HL-60/S4 treated with retinoic acid at 250 ng/mL for 4 days and 3 days (cell line): ENCODE measurements around the gene ADARB2.

Source experiments
- in situ Hi-C: fragments of 300-500 bp; cut with MboI; formaldehyde crosslinking; loops from 2 replicates; pipeline ENCODE4 v1.7.0; 2022; ENCODE audit warnings: low sequenced_read_pairs

The ADARB2 gene

DNA sequence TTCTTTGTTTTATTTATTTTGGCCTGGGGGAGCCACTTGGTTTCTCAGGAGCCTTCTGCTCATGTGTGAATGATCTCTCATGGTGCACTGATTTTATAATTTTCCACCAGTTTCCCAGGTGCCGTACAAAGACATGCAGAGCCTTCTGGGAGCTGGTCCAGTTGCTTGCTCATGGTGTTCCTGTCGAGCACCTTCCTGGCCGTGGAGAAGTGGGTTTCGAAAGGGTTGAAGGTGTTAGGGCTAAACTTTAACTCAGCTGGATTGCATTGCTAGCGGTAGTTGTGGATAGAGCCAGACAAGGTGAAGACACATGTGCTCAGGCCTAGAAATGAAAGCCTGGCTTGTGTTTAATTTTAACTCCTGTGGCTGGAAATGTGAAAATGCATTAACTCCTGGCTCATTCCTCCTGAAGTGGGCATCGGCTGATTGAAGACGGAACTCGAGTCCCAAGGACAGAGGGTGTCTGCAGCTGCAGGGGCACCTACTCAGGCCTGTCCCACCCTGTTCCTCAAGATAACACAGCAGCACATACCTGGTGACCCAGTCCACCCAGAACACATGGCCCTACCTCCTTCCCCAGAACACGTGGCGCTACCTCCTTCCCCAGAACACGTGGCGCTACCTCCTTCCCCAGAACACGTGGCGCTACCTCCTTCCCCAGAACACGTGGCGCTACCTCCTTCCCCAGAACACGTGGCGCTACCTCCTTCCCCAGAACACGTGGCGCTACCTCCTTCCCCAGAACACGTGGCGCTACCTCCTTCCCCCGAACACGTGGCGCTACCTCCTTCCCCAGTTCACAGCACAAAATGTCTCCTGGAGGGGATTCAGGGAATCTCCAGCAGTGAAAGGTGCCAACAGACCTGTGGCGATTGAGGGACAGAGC, 547.9 kb downstream of the ADARB2 start:
- in situ Hi-C loops, result no loop called here

DNA sequence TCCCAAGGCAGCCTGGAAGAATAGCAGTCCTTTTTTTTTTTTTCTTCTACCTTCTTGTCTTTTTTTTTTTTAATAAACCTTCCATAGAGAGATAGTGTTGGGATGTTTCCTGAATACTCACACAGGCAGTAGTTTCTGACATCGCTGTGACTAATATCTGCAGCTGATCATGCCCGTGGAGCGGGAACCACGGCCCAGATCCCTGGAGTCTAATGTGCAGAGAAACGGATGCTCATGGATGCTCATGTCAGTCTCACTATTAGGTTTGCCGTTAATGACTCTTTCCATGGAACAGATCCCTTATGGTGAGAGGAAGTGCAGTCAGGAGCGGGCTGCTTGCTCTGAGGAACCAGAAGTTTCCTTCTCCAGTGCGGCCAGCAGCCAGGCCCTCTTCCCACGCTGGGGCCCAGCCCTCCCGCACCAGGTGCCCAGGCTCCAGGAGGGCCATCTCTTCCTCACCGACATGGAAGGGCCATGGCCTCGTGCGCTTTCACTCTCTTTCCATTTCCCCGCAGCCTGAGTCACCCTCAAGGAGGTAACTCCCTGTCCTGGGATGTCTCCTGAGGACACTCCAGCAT, 548.7 kb downstream of the ADARB2 start:
- in situ Hi-C loops, result no loop called here

DNA sequence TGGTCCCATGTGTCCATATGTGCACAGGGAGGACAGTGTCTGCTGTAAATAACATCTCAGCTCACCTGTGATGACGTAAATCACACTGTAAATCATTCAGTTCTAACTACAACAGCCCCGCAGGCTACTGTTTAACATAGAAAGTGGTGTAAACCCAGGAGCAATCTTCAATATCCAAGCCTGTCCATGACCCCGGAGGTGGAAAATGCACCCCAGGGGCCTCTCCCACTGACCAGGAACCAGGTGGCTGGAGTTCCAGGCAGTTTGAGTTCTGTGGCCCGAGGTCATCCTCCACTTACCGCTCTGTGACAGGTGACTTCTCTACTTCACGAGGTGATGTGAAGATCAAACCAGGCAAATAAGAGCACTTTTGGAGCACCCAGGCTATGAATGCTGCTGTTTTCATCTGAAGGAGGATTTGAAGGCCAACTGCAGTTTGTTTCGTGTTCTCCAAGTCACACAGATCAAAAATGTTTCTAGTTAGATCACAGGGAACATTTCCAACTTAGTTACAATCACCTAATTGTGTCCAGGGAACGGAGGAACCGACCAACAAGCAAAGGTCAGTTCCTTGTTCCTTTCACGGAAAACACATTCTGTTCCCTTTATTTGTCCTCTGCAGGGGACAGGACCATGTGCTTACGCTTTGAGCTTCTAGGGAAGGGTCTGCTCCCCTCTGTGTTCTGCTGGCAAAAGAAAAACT, 549.3 kb downstream of the ADARB2 start:
- in situ Hi-C loops, result no loop called here

DNA sequence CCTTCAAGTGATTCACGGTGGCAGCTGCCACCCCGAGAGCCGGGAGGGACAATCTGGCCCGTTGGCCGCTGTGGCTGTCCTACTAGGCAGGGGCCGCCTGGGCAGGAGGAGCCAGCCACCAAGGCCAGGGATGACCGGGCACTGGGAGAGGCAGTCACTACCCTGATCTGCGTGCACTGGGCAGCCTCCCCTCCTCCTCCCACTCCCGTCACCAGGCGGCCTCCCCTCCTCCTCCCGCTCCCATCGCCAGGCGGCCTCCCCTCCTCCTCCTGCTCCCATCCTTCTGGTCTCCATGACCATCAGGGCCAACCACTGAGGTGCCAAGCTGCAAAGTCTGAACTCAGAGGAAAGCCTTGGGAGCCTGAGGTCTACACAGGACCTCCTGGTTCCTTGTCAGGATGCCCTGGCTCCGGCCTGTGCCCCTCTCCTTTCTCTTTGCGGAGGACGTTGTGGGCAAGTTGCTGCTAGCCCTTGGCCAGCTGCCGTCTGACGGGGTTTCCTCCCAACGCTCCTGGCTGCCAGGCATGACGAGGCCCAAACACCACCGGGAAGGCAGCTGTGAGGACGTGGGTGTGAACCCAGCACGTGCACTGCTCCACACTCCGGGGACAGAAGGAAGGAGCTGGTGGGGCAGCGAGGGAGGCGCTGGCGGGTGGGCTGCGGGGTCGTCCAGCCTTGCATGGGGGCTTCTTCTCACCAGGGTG, 550.0 kb downstream of the ADARB2 start:
- in situ Hi-C loops, result no loop called here

DNA sequence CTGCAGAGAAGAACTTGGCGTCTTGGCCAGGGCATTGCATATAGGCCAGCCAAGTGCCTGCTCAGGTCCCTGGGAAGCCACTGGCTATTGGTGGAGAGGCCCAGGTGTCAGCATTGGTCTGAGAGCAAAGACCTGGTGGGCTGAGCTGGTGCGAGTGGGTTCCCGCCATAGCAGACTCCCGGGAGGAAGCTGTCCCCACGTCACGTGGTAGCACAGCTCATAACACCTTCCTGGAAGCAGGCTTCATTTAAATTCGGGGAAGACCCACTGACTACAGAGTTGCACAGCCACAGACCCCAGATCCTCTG, 550.7 kb downstream of the ADARB2 start:
- in situ Hi-C loops, result no loop called here

DNA sequence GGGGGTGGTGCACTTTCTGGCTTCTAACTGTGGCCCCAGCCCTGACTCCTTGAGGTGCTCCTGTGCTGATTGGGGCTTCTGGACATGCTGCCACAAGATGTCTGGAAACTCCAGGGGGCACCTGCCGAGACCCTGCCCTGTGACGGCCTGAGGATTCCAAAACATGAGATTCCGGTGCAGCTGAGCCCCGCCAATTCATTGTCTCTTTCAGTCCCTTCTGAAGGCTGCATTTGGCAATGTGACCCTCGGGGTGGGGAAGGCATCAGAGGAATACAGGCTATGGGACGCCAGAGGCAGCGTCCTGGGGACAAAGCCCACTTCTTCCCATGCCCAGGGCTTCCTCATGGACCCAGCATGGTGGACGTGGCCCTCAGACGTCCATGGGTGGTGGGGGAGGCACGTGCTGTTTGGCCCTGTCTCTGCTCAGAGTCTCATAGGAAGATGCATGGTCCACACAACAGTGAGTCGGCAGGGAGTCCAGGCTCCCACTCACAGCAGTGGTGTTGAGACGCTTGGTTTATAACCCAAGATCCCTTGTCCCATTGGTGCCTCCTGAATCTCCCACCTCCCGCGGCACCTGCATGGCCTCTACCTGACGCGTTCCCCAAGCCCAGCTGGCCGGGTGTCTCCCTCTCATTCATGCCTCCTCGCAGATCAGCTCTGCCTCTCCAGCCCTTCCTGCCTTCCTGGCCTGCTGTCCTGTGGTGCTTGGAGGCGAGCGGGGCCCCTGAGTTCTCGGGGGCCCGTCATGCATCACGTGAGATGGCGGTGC, 551.2 kb downstream of the ADARB2 start:
- in situ Hi-C loops, result no loop called here

DNA sequence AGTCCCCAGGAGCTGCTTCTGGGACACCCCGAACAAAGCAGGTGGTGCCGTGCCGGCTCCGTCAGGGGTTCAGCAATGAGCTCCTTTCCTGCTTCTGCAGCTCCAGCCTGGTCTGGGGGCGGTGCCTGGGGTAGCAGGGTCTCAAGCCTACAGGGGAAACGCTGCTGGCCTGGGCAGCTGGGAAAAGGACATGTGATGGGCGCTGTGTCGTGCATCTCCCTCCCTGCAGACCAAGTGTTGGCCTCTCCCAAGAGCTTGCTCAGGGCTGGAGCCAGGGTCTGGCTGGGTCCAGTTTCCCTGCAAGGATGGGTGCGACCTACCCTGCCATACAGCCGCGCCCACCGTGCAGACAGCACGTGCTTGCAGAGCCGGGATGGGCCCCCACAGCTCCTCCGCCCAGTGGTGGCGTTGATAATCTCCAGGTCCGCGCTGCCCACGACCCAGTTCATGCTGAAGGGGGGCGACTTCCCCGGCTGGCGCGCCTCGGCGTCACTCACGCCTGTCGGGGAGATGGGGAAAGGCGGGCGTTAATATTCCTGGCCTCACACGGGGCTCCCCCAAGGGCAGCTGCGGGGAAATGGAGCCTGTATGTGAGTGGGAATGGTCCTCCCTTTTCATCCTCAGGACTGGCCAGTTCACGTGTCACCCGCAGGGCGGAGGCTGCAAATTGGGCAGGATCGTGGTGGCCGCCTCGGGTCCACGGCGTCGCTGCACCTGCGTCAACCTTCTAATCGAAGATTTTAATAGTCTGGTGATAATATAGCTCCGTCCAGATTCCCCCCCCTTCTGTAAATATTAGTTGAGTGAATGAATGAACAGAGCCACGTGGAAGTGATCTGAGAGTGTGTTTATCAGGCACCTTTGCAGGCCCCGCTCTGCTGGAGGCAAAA, 552.5 kb downstream of the ADARB2 start:
- in situ Hi-C loops, result no loop called here

DNA sequence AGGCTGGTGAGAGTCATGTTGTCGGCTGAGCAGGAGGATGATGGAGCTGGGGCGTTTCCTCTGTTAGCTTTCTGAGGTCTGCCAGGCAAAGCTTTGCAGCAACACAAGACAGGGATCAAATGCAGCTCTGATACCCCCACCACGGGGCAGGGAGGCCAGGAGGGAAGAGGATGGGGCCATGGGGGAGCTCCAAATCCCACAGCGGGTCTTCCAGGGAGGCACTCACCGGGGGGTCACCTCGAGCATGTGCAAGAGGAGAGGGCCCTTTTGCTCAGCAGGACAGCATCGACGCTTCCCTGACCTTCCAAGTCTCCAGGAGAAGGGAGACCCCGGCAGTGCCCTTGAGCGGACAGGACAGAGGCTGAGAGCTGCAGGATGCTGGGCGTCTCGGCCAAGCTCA, 553.6 kb downstream of the ADARB2 start:
- in situ Hi-C loops, result no loop called here

DNA sequence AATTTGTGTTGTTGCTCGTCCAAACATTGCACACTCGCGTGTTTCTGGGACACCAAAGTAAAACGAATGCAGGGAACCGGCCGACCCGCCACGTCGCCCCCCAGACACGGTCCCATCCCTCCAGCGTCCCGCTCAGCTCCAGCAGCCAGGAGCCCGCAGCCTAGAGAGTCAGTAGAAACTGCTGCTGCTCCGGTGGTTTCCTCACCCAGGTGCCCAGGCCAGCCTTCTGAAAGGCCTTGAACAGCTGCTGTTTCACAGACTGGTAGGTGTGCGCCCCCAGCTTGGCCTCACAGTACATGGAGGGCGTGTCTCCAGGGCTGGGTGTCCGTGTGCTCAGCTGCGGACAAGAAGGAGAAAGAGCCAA, 554.3 kb downstream of the ADARB2 start:
- in situ Hi-C loops, result no loop called here

DNA sequence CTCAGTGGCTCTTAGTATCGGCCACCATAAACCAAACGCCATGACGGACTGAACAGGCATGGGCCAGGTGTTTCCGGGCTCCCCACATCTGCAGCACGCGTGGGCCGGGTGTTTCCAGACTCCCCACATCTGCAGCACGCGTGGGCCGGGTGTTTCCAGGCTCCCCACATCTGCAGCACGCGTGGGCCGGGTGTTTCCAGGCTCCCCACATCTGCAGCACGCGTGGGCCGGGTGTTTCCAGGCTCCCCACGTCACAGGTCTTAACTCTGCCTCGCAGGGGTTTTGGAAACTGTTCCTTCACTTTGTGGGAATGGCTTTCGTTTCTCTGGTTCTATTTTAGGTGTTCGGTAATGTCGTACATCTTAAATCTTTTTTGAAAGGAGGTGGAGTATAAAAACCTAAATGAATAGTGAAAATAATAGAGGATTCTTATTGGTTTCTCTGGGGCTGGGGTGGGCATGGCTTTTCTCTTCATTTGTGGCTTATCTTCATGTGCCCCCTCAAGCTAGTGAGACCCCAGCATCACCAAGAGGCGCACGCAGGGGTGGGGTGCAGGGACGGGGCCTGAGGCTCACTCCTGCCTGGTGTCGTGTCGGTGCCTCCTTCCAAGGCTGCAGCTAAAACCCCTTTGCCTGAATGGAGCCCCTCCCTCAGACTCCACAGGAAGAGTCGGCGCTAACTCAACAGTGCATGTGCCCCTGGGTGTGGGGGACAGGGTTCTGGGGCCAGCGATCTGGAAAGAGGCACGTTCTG, 554.9 kb downstream of the ADARB2 start:
- in situ Hi-C loops, result no loop called here

DNA sequence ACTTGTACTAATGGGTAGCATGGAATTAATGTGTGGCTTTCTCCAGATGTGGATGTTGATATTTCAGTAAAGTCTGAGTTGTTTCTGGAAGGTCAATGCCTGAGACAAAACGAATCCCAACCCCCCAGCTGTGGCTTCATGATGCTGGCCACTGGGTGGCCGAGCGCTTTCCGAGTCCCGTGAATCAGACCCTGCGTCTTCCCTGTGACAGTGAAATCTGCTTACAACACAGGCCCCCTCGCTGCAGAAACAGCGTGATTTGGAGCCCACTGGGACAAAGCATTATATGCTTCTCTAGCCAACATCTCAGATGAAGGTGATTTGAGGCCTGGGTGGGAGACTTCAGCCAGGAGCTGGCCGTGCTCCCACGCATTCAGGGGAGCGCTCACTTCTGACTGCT, 556.5 kb downstream of the ADARB2 start:
- in situ Hi-C loops, result no loop called here

DNA sequence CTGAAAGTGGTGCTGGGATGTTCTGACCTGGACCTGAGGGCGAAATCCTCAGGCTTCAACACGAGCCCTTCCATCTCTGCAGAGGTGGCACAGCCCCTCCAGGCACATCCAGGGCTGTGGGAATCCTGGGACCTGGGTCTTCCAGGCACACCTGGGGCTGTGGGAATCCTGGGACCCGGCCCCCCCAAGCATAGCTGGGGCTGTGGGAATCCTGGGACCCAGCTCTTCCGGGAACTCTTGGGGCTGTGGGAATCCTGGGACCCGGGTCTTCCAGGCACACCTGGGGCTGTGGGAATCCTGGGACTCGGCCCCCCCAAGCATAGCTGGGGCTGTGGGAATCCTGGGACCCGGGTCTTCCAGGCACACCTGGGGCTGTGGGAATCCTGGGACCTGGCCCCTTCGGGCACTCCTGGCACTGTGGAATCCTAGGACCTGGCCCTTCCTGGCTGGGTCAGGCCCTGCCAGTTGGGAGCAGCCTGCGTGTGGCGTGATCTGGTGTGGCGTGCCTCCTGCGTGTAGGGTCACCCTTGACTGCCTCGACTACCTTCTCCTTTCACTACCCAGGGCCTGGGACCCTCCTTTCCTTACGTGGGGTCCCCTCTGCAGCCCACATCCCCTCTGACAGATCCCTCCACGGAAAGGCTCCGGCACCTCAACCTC, 557.1 kb downstream of the ADARB2 start:
- in situ Hi-C loops, result no loop called here

DNA sequence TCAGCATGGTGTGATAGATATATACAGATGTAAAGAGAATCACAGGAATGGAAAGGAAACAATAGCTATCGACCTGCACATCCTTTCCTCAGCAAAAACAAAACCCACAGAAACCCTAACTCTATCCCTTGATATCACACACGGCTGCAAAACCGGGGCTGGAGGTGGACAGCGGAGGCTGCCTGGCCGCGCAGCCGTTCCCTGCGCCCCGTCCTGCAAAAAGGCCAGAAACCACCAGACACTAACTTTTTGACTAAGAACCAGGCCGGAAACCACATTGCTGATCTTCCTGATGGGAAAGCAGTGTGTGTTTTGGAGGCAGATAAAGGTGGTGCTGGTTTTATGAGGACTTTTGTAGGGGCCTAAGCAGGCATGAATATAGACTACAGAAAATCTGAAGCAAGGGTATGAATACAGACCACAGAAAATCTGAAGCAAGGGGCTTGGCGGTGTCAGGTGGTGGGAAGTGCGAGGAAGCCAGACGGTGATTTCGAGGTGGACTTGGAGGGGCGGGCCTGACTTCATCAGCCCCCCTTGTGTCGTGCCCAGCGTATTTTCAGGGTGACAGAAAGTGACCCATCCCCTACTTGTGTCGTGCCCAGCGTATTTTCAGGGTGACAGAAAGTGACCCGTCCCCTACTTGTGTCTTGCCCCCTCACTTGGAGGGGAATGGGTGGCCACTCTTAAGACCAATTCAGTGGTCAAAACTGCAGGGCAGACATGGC, 557.8 kb downstream of the ADARB2 start:
- in situ Hi-C loops, result no loop called here

DNA sequence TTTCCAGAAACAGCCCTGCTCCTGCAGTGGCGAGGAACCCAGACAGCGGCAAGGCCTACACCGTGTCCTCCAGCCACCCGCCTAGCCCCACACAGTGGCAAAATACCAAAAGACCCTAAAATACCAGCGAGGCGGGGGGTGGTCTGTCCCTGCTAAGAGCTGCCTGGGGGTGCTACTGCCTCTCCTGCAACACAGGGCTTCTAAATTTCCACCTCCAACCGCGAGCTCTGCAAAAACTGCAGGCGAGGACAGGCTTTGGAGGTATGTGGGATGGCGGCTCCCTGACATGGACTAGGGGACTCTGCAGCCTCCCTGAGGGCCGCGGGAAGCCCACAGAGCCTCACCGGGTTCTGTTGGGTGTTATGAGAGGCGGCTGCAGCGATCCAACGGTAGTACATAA, 558.8 kb downstream of the ADARB2 start:
- in situ Hi-C loops, result no loop called here

DNA sequence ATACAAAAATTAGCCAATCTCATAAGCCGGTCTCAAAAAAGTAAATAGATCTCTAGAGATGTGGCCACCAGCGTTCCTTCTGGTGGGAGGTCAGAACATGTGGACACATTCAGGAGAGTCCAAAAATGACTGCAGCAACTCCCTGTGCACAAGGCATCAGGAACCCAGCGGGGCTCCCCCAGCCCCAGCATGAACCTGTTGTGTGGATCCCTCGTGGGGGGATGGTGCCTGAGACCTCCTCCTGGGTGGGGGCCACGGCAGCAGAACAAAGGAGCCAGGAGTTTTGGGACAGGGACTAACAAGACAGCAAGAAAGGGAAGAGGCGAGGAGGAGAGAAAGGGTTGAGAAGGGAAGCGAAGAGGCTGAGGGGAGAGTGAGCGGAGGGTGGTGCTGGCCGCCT, 559.4 kb downstream of the ADARB2 start:
- in situ Hi-C loops, result no loop called here

DNA sequence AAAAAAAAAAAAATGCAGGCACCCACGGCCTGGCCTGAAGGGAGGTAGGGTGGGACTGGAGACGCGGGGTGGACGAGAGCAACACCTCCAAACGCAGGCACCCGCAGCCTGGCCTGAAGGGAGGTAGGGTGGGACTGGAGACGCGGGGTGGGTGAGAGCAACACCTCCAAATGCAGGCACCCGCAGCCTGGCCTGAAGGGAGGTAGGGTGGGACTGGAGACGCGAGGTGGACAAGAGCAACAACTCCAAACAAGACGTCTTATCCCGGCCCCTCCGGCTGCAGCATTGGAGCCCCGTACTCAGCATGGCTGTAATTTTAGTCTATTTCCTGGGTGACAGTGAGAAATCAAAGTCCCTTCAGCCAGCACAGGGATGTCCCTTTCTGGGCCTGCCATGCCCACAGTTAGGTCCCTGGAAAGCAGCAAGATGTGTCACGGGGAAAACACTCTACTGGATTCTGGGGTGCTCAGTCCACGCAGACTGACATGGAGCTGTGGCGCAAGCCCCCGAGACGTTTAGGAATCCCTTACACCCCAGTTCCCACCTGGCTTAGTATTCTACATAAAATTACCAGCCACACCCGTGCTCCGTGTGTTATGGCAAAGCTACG, 561.3 kb downstream of the ADARB2 start:
- in situ Hi-C loops, result no loop called here

DNA sequence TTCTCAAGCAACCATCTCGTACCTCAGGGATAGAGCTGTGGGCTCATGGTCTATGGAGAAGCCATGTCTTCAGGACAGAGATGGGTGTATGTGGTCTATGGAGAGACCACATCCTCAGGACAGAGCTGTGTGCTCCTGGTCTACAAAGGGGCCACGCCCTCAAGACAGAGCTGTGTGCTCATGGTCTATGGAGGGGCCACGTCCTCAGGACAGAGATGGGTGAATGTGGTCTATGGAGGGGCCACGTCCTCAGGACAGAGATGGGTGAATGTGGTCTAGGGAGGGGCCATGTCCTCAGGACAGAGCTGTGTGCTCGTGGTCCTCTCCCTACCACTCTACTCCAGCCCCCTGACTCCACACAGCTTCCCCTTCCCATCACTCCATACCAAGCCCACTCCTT, 563.3 kb downstream of the ADARB2 start:
- in situ Hi-C loops, result no loop called here

DNA sequence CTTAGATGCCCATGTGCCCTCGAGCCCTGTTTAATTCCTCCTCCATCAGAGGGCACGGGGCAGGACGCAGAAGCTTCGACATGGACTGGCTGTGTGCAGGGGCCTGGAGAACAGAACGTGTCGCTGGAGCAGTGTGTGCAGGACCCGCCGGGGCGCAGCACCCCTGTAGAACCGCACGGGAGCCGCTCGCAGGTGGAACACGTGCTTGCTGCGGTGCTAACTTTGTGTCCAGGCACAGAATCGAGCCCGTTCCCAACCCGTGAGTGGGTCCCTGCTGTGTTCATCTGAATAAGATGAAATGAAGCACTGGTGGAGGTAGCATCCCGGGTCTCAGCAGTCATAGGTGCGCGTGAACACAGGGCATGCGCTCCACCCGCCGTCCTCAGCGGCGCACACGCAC, 564.2 kb downstream of the ADARB2 start:
- in situ Hi-C loops, result no loop called here
